GM21619 (cell line): ENCODE results near the gene OLFML1.

Experiments used
- ATAC-seq: cut with Tn5 transposase; IDR thresholded peaks from one replicate; pipeline ENCODE4 v1.9.1; 2021; ENCODE audit not compliant: unreplicated experiment

The OLFML1 gene

GRCh38 chr11:7530013-7530640 is 44.8 kb downstream of the OLFML1 start:
- no peak for ATAC-seq

GRCh38 chr11:7531011-7531410 is 45.7 kb downstream of the OLFML1 start:
- ATAC-seq: no peak

GRCh38 chr11:7532405-7533145 is 47.3 kb downstream of the OLFML1 start:
- ATAC-seq: no peak

GRCh38 chr11:7533199-7534041 is 48.1 kb downstream of the OLFML1 start:
- ATAC-seq: peak; percentile 28

GRCh38 chr11:7534042-7534378 is 48.7 kb downstream of the OLFML1 start:
- peak; percentile 65 for ATAC-seq

GRCh38 chr11:7536100-7536499 is 50.8 kb downstream of the OLFML1 start:
- no peak for ATAC-seq

DNA sequence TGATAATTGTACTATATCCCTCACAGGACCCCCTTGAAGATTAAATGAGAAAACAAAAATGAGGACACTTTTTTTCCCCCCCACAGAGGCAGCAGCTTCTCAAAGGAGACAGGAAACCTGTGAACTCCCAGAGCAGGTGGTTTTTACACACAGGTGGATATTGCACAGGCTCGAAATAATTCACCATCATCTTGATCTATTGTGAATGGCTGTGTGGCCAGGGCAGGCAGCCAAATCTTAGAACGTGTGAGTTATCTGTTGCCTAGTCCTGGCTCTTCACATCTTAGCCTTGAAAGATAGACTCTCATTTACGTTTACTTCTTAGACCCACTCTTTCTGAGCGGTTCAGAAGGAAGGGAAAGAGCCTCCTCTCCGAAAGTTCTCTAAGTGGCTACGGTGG is 52.0 kb downstream of the OLFML1 start:
- ATAC-seq: no peak

- no peak for ATAC-seq
Measured at GRCh38 chr11:7538031-7538430, 52.7 kb downstream of the OLFML1 start.

- no peak for ATAC-seq
Measured at GRCh38 chr11:7538466-7539454, 53.5 kb downstream of the OLFML1 start.

DNA sequence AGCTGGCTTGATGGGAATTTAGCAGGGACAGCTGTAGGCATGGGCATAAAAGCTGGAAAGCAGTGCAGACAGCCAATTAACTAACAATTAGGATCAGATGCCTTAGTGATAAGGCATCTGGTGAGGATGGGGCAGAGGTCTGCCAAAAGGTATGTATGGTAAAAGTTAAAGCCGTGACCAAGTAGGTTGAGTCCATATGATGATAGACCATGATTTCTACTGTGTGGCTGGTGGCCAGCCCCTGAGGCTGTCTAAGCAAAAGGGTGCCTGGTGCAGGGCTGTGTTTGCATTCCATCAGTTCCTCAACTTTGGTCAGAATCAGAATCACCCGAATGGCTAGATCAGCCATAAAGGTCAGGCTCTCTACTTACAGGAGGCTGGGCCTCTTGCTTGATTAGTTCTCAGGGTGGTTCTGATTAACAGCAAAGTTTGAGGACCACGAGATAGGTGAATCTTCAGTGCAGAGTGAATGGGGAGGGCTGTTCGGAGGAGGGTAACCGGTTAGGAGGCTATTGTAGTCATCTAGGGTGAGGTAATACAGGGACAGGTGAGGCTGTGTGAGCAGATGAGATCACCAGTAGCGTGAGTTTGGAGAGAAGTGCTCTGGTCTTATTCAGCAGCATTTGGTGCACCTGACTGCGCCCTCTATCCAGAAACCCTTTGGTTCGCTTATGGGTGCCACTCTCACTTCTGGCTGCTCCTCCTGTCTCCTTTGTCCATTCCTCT is 55.7 kb downstream of the OLFML1 start:
- ATAC-seq: no peak

- no peak for ATAC-seq
Measured at GRCh38 chr11:7543302-7543701, 58.0 kb downstream of the OLFML1 start.

DNA sequence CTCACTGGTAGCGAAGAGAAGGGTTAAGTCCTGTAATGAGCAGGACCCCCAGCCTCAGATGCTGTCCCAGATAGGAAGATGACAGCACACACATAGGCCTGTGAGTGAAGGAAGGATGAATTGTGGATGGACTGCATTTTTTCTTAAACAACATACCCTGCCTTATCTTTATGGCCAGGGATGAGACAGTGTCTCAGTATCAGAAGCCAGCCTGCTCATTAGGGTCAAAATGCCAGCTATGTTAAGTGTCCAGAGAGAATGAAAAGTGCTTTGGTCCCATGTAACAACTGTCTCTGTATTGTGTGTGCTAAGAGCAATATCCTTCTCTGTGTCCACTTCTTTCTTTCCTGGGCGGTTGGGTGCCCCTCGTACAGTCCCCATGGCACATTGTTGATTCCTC is 58.7 kb downstream of the OLFML1 start:
- ATAC-seq: no peak

DNA sequence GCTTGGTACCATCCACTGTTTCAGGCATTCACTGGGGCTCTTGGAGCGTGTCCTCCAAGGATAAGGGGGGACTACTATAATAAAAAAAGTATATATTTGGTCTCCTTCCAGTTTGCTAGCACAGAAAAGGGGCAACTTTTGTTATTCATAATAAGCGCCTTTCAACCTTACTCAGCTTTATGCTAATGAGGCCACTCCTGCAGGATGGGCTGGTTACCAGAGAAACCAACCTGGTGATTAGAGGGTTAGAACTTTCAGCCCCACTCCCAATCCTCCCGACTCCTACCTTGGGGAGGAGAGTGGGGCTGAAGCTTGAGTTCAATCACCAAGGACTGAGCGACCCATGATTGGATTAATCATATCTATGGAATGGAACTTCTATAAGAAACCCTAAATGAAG is 60.3 kb downstream of the OLFML1 start:
- no peak for ATAC-seq

- no peak for ATAC-seq
Measured at GRCh38 chr11:7546324-7546791, 61.1 kb downstream of the OLFML1 start.

- ATAC-seq: no peak
Measured at GRCh38 chr11:7547687-7548086, 62.4 kb downstream of the OLFML1 start.

DNA sequence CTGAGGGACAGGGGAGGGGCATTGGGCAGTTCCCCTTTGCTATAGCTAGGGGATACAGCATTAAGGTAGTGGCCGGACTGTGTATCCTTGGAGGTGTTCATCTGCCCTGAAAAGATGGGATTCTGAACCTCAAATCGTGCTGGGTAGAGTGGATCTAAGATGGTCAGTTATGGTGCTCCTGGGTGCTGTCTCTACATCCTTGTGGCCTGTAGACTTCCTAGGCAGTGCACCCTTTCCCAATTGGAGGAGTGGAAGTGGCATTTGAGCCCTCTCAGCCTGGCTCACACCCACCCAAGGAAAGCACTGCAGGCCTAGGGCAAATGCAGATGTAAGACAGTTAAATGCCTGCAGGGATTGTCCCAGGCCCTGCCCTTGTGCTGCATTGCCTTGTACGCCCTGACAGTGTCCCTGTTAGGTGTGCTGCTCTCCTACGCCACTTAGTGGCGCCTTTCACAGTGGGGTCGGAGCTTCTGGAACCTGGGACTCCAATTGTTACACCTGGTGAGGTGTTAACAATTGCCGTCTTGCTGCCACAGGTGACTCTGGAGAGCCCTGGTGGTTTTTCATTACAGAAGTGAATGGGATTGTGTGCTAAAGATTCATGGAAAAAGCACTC is 63.5 kb downstream of the OLFML1 start:
- peak; percentile 91 for ATAC-seq

DNA sequence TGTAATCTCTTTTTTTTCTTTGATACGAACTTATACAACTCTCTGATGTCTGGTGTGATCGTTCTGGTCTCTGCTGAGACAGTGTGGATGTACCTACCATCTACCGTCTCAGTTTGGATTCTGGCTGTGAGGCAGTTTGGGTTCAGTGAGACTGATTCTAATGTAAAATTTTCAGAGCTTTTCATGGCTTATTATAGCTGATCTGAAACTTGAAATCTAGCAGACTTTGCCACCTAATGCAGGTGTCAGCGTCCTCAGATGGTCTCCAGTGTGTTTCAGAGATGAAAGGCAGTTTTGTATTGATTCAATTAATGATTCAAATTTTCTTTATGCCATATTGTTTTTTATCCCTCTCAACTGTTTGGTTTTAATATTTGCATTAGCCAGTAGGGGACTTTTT is 64.4 kb downstream of the OLFML1 start:
- no peak for ATAC-seq

GRCh38 chr11:7551571-7551970 is 66.3 kb downstream of the OLFML1 start:
- ATAC-seq: no peak

- ATAC-seq: no peak
Measured at GRCh38 chr11:7552666-7553065, 67.4 kb downstream of the OLFML1 start.
